Stimulated activated CD8-positive, alpha-beta memory T cell treated with anti-CD3 and anti-CD28 coated beads, Interleukin-4, amount 100 ng/mL, for 1 hour (primary cell): ENCODE results near the gene EMILIN3.
"Not testable (repeated sequence)": the region's sequence is repeated elsewhere in the genome, so short reads cannot be mapped to it uniquely, and the experiment has no call there.

Source experiments
- DNase-seq, 2 donors: peaks; one replicate each; pipeline ENCODE4 v3.0.0-alpha.2; 2020; ENCODE audit warnings: low read depth in 2 of 2, low spot score in 1 of 2

The EMILIN3 gene

GRCh38 chr20:41320441-41320840 lies 46.2 kb downstream of the EMILIN3 start:
- no peak for DNase-seq

GRCh38 chr20:41318271-41318649 lies 48.4 kb downstream of the EMILIN3 start:
- DNase-seq = no peak

DNA sequence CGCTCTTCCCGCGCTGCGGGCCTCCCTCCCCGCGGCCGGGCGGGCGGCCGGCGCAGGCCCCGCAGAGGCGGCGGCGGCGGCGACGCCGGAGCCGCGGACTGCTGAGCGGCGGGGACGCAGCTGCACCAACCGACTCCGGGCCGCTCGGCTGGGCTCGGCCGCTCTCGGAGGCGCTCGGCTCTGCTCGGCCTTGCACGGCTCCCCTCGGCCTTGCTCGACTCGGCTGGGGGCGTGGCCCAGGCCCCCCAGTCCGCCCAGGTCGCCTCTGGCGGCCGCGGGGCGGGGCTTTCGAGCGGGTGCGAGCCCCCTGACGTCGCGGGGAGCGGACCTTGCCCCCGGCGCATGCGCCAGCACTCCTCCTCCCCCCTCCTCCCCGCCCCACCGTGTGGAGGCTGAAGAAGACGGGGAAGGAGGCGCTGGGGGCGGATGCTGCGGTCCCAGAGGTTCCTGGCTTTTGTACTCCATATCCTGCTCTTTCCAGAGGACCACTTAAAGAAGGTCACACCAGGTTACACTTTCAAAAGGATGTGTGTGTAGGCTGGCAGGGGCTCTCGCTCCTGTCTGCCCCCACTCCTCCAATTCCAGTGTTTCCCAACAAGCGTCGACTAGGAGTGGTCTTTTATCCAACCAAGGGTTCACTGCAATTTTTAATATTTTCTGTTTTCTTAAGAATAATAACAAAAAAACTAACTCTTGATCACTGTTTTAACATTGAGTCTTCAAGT lies 48.9 kb downstream of the EMILIN3 start, which contains the start of gene ZHX3:
Gene ZHX3, minus strand, starts transcription at position 186 of the 725 bp plus-strand sequence. CDS start 112,815 bp downstream, outside the sequence.
- peak; percentile 87 to 91 for DNase-seq

DNA sequence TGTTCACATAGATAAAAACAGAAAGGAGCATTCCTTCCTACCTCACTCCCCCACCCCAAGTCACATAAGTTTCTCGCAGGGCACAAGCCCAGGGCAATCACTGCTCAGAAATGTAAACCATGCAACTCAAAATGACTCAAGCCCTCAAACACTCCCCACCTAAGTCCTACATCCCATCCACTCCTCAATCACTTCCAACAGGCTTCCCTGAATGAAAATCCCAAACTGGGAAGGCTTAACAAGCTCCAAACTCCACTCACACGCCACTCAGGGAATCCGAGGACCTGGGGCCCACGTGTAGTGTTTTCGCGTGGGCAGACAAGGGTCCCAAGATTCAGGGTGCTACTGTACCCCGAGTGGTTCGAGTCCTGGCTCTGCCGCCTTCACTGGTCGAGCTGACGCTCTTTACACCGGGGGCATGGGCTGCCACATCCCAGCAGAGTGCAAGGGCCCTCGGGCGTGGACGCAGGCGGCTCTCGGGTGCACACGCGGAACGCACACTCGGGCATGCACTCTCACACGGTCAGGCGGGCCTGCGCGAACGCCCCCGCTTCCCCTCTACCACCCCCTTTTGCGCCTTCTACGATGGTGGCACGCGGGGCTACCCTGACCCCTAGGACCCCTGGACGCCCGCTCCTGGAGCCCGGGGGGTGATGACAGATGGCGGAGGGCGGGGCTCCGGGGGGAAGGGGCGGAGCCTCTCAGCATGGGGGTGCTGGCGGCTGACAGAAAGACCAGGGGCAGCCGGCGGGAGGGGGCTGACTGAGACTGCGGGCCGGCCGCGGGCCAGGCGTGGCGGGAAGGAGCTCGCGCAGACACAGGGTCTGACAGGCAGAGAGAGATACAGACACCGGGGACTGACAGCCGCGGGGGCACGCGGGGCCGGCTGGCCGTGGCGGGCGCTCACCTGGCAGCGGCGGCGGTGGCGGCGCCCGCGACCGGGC lies 49.7 kb downstream of the EMILIN3 start:
- DNase-seq = peak; percentile 53 to 61

GRCh38 chr20:41316051-41316450 lies 50.6 kb downstream of the EMILIN3 start:
- no peak for DNase-seq

DNA sequence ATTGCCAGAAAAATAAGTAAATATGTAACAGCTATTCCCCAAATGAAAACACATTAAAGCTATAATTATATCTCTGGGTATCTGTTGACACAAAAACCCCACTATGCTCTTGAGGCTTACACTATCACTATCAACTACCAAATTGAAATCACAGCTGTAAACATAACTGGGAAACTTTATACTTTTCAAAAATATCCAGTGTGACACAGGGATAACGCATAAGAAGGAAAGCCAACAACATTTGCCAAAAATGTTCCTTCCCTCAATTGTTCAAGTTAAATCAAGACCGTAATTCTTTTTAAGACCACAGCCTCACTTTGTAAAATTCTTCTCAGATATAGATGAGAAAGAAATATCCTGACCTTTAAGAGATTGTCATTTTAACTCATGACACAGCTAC lies 52.2 kb downstream of the EMILIN3 start:
- DNase-seq = no peak

DNA sequence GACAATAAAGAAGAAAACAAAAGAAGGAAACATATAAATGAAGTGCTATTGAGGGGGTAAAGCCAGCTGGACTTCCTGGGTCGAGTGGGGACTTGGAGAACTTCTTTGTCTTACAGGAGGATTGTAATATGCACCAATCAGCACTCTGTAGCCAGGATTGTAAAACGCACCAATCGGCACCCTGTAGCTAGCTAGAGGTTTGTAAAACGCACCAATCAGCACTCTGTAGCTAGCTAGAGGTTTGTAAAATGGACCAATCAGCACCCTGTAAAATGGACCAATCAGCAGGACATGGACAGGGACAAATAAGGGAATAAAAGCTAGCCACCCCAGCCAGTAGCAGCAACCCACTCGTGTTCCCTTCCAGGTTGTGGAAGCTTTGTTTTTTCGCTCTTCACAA lies 54.6 kb downstream of the EMILIN3 start:
- DNase-seq = not testable (repeated sequence)
